ENCODE measurements around the gene ADA.

DNA sequence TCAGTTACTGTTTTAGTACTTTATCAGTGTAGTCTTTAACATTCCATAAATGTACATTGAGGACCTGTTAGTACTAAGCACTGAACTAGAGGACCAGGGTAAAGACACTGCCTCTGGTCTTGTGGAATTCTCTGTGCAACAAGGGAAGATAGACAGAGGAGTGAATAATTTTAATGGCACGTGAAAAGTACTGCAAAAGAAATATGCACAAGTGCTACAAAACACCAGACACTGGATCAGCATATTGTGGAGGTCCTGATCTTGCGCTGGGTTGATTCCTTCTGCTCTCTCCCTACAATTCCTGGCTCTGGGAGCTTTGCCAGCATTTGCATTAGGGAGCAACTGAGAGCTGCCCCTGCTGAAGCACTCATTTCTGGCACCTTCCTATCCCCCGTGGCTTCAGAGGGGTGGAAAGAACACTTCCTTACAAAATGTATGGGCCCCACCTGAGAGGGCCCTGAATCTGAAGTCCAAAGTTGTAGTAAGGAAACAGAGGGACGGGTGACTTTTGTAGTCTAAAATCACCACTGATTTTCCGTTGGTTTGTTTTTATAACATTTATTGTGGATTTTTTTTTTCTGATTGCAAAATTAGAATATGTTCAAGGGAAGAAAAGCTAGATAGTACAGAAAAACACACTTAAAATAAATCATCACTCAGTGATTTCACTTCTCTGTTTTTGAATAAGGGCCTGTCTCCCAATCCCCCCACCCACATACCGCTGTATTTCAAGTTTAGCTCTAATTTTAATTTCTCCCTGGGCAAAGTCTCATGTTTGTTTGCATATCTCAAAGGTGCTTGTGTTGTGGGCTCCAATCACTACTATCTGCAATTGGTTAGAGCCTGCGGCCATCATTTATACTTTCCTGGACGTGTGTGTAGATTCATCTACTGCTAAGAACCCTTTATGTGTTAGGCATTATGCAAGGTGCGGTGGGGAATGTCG, 64.2 kb downstream of the ADA start:
- TF ChIP-seq CTCF (IDR thresholded peaks at IDR 0.05; ENCODE audit: insufficient read depth, low read length), result no peak
- no peak for TF ChIP-seq POLR2AphosphoS5 (IDR thresholded peaks at IDR 0.05; ENCODE audit: low read depth)
- no peak for TF ChIP-seq GABPA (IDR thresholded peaks at IDR 0.05; ENCODE audit: low read depth)
